Glutamatergic neuron (in vitro differentiated cells): ENCODE results near the gene VEGFA. TPM values are rescaled to one million over a fixed set of nuclear protein-coding genes. Genes with fewer than 3 reads are reported as not detected.

ENCODE experiments used
- DNase-seq: peaks from one replicate; pipeline ENCODE4 v3.0.0; 2022
- H3K27ac Mint-ChIP-seq: one replicate; pipeline ENCODE4 v1.8.0; 2020; ENCODE audit warnings: mild to moderate bottlenecking, mixed read lengths, inconsistent platforms; ENCODE audit not compliant: unreplicated experiment
- H3K27me3 Mint-ChIP-seq: one replicate; pipeline ENCODE4 v1.8.0; 2020; ENCODE audit warnings: mild to moderate bottlenecking, moderate library complexity, mixed read lengths, inconsistent platforms; ENCODE audit not compliant: unreplicated experiment
- H3K36me3 Mint-ChIP-seq: one replicate; pipeline ENCODE4 v1.8.0; 2020; ENCODE audit warnings: mild to moderate bottlenecking, mixed read lengths, inconsistent platforms; ENCODE audit not compliant: unreplicated experiment
- H3K4me1 Mint-ChIP-seq: one replicate; pipeline ENCODE4 v1.8.0; 2020; ENCODE audit warnings: mild to moderate bottlenecking, low read depth, mixed read lengths, inconsistent platforms; ENCODE audit not compliant: unreplicated experiment
- H3K4me3 Mint-ChIP-seq: one replicate; pipeline ENCODE4 v1.8.0; 2020; ENCODE audit warnings: mild to moderate bottlenecking, mixed read lengths, inconsistent platforms; ENCODE audit not compliant: unreplicated experiment
- H3K9me3 Mint-ChIP-seq: one replicate; pipeline ENCODE4 v1.8.0; 2020; ENCODE audit warnings: mild to moderate bottlenecking, moderate library complexity, mixed read lengths, inconsistent platforms; ENCODE audit not compliant: unreplicated experiment
- long read RNA-seq: library from polyadenylated mRNA; unstranded; transcript quantifications from one replicate; pipeline ENCODE4 v2.0.0, GENCODE V29; 2020; ENCODE audit not compliant: unreplicated experiment
- total RNA-seq: library from RNA; stranded (reverse); fragmentation: NEBNext Ultra II Directional; extraction: Animal tissue kit (Norgen Biotek cat#: 25700); gene quantifications from one replicate; pipeline ENCODE4 v1.2.1, GENCODE V29; 2021; ENCODE audit not compliant: unreplicated experiment
- TF ChIP-seq, protein P1 (sequence below): fragments of 200-600 bp; sonication (generic); IDR thresholded peaks from one replicate; pipeline ENCODE4 v1.5.0; 2021; ENCODE audit not compliant: partially characterized antibody, unreplicated experiment

The VEGFA gene
- 21.6 TPM for total RNA-seq
- long read RNA-seq = 0 reads

DNA sequence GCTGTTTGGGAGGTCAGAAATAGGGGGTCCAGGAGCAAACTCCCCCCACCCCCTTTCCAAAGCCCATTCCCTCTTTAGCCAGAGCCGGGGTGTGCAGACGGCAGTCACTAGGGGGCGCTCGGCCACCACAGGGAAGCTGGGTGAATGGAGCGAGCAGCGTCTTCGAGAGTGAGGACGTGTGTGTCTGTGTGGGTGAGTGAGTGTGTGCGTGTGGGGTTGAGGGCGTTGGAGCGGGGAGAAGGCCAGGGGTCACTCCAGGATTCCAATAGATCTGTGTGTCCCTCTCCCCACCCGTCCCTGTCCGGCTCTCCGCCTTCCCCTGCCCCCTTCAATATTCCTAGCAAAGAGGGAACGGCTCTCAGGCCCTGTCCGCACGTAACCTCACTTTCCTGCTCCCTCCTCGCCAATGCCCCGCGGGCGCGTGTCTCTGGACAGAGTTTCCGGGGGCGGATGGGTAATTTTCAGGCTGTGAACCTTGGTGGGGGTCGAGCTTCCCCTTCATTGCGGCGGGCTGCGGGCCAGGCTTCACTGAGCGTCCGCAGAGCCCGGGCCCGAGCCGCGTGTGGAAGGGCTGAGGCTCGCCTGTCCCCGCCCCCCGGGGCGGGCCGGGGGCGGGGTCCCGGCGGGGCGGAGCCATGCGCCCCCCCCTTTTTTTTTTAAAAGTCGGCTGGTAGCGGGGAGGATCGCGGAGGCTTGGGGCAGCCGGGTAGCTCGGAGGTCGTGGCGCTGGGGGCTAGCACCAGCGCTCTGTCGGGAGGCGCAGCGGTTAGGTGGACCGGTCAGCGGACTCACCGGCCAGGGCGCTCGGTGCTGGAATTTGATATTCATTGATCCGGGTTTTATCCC is at the start of gene VEGFA:
Gene VEGFA, plus strand, starts transcription at position 686 of the 846 bp plus-strand sequence.
- peak; percentile 95 for DNase-seq
- TF ChIP-seq, protein P1, sequence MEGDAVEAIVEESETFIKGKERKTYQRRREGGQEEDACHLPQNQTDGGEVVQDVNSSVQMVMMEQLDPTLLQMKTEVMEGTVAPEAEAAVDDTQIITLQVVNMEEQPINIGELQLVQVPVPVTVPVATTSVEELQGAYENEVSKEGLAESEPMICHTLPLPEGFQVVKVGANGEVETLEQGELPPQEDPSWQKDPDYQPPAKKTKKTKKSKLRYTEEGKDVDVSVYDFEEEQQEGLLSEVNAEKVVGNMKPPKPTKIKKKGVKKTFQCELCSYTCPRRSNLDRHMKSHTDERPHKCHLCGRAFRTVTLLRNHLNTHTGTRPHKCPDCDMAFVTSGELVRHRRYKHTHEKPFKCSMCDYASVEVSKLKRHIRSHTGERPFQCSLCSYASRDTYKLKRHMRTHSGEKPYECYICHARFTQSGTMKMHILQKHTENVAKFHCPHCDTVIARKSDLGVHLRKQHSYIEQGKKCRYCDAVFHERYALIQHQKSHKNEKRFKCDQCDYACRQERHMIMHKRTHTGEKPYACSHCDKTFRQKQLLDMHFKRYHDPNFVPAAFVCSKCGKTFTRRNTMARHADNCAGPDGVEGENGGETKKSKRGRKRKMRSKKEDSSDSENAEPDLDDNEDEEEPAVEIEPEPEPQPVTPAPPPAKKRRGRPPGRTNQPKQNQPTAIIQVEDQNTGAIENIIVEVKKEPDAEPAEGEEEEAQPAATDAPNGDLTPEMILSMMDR = peak; percentile 95
- Mint-ChIP-seq H3K36me3 (no peaks in the 10 kb centered on the region), H3K4me3 (peak within 1 kb of the TSS; percentile 96), H3K27me3 (peaks cover 15% of the 10 kb centered on the region), H3K4me1 (peaks cover 6% of the 10 kb centered on the region), H3K27ac (peak within 1 kb of the TSS; percentile 59), H3K9me3 (peaks cover 6% of the 10 kb centered on the region)

DNA sequence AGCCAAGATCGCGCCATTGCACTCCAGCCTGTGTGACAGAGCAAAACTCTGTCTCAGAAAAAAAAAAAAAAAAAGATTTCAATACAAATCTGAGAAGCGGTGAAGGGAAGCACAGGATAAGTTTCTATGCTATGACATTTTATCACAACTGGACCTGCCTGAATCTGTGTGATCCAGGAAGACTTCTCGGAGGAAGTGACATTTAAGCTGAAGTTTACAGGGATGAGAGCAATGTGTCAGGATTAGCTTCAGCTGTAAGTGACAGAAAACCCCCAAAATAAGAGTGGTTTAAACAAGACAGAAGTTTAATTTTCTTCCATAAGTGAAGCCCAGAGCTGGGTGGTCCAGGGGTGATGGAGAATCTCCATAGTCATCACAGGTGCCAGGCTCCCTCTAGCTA is 49.0 kb upstream of the VEGFA start:
- Mint-ChIP-seq H3K27me3 (peaks cover 5% of the 10 kb centered on the region), H3K9me3 (peaks cover 7% of the 10 kb centered on the region), H3K27ac (no peak overlapping the region), H3K4me3 (no peak overlapping the region), H3K4me1 (peaks cover 4% of the 10 kb centered on the region), H3K36me3 (no peaks in the 10 kb centered on the region)
- no peak for DNase-seq
- TF ChIP-seq, protein P1 = no peak

DNA sequence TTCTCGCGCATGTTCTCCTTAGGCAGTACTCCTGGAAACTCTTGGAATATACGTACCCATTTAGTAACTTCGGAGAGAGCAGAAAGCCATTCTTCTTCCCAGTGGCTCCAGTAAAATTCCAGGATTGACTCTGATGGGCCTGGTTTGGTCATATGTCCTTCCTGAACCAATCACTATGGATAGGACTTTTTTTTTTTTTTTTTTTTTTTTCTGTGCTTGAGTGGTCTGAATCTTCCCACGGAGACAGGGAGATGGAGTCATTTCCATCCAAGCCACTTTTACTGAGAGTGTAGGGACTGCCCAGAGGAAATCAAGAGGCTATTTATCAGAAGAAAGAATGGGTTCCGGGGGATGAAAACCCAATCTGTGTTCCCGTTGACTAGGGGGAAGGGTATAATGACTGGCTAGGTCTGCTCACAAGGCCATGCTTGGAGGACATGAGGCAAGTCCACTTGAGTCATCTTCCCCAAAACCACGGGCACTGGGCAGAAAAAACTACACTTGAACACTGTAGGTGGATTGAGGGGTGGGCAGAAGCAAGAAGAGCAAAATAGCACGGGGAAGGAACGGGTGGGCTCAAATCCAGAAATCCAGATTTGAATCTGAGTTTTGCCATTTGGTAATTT is 47.0 kb upstream of the VEGFA start:
- TF ChIP-seq, protein P1 = no peak
- no peak overlapping the region for H3K4me3 Mint-ChIP-seq
- no peaks in the 10 kb centered on the region for H3K4me1 Mint-ChIP-seq
- H3K9me3 Mint-ChIP-seq = peaks cover 9% of the 10 kb centered on the region
- no peak overlapping the region for H3K27ac Mint-ChIP-seq
- H3K27me3 Mint-ChIP-seq = peaks cover 4% of the 10 kb centered on the region
- no peak for DNase-seq
- no peaks in the 10 kb centered on the region for H3K36me3 Mint-ChIP-seq

DNA sequence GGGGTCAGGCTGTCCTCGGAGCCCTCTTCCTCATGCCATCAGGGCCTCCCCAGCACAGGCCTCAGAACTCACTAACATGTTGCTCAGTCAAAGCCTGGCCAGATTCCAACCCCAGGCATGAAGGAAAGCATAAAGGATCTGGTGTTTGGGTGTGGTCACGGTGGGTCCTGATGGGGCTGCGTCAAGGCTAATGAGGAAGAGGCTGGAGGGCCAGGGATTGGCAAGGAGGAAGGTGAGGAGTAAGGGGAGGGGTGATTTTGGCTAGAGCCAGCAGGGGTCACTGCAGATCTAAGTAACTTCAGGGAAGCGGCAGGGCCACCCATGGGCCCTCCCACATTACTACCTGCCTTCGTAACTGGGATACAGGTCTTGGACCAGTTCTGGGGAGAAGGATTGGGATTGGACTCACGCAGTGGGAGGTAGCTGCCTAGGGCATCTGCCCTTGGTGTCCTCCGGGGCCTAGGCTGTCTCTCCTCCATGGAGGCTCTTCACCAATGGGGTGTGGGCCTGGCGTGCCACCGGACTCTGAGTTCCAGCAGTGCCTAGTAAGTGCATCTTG is 46.2 kb upstream of the VEGFA start:
- TF ChIP-seq, protein P1 = peak; percentile 38
- Mint-ChIP-seq H3K4me1 (no peaks in the 10 kb centered on the region), H3K9me3 (peaks cover 9% of the 10 kb centered on the region), H3K36me3 (no peaks in the 10 kb centered on the region), H3K27ac (no peak overlapping the region), H3K27me3 (peaks cover 4% of the 10 kb centered on the region), H3K4me3 (no peak overlapping the region)
- no peak for DNase-seq
